Measurements from ENCODE around the gene PTCD1.

The PTCD1 gene

GRCh38 chr7:99455874-99456273 is 17.3 kb upstream of the PTCD1 start:
- Histone ChIP-seq H3K79me2 (ENCODE audit: control insufficient read depth, insufficient read depth, low read length) (peaks cover 10% of the 10 kb centered on the region), H3K9ac (ENCODE audit: low read length) (no peak overlapping the region), H4K5ac (ENCODE audit: low read length) (no peak overlapping the region), H3K23ac (ENCODE audit: low read length) (no peak overlapping the region), H3K56ac (ENCODE audit: low read length) (no peak overlapping the region), H3K4ac (ENCODE audit: low read depth, low read length) (no peak overlapping the region), H3K36me3 (ENCODE audit: control insufficient read depth, insufficient read depth, low read length) (peaks cover 13% of the 10 kb centered on the region), H4K8ac (ENCODE audit: low read depth, low read length) (no peak overlapping the region), H2AK5ac (ENCODE audit: low read length) (no peak overlapping the region), H3K4me3 (ENCODE audit: low read length) (no peak overlapping the region), H3K18ac (ENCODE audit: low read length) (no peak overlapping the region), H3K27ac (ENCODE audit: low read depth, low read length) (no peak overlapping the region), H2BK15ac (replicated peaks; ENCODE audit: low read depth) (no peak overlapping the region), H2BK5ac (ENCODE audit: low read length) (no peak overlapping the region), H3K27me3 (ENCODE audit: insufficient read depth, low read length, poor library complexity) (no peaks in the 10 kb centered on the region), H2BK120ac (ENCODE audit: low read depth, low read length) (no peak overlapping the region), H3K4me2 (ENCODE audit: low read length) (no peak overlapping the region), H3K4me1 (ENCODE audit: control insufficient read depth, low read depth, low read length) (no peaks in the 10 kb centered on the region), H3K79me1 (ENCODE audit: low read length) (peaks cover 9% of the 10 kb centered on the region)
- WGBS (ENCODE audit: extremely low coverage, insufficient coverage, low lambda C conversion rate) = no CpG with 5 or more reads among the region's 9 CpGs
- no peak for DNase-seq

GRCh38 chr7:99453105-99453504 is 14.5 kb upstream of the PTCD1 start:
- Histone ChIP-seq H2AK5ac (ENCODE audit: low read length) (no peak overlapping the region), H3K9ac (ENCODE audit: low read length) (no peak overlapping the region), H3K56ac (ENCODE audit: low read length) (no peak overlapping the region), H3K4me1 (ENCODE audit: control insufficient read depth, low read depth, low read length) (no peaks in the 10 kb centered on the region), H3K79me2 (ENCODE audit: control insufficient read depth, insufficient read depth, low read length) (no peaks in the 10 kb centered on the region), H3K4me3 (ENCODE audit: low read length) (no peak overlapping the region), H3K79me1 (ENCODE audit: low read length) (peaks cover 3% of the 10 kb centered on the region), H3K36me3 (ENCODE audit: control insufficient read depth, insufficient read depth, low read length) (peaks cover 9% of the 10 kb centered on the region), H3K4ac (ENCODE audit: low read depth, low read length) (no peak overlapping the region), H4K5ac (ENCODE audit: low read length) (no peak overlapping the region), H4K8ac (ENCODE audit: low read depth, low read length) (no peak overlapping the region), H2BK5ac (ENCODE audit: low read length) (no peak overlapping the region), H2BK15ac (replicated peaks; ENCODE audit: low read depth) (no peak overlapping the region), H3K27ac (ENCODE audit: low read depth, low read length) (no peak overlapping the region), H3K23ac (ENCODE audit: low read length) (no peak overlapping the region), H3K27me3 (ENCODE audit: insufficient read depth, low read length, poor library complexity) (no peaks in the 10 kb centered on the region), H2BK120ac (ENCODE audit: low read depth, low read length) (no peak overlapping the region), H3K18ac (ENCODE audit: low read length) (no peak overlapping the region), H3K4me2 (ENCODE audit: low read length) (no peak overlapping the region)
- WGBS (ENCODE audit: extremely low coverage, insufficient coverage, low lambda C conversion rate) = no CpG with 5 or more reads among the region's 11 CpGs
- no peak for DNase-seq

- H4K8ac ChIP-seq (ENCODE audit: low read depth, low read length) = no peak overlapping the region
- H2BK120ac ChIP-seq (ENCODE audit: low read depth, low read length) = no peak overlapping the region
- no peak overlapping the region for H2BK5ac ChIP-seq (ENCODE audit: low read length)
- H3K4me1 ChIP-seq (ENCODE audit: control insufficient read depth, low read depth, low read length) = no peaks in the 10 kb centered on the region
- H2BK15ac ChIP-seq (replicated peaks; ENCODE audit: low read depth) = no peak overlapping the region
- H4K5ac ChIP-seq (ENCODE audit: low read length) = no peak overlapping the region
- H3K18ac ChIP-seq (ENCODE audit: low read length) = no peak overlapping the region
- H3K79me2 ChIP-seq (ENCODE audit: control insufficient read depth, insufficient read depth, low read length) = no peaks in the 10 kb centered on the region
- H3K23ac ChIP-seq (ENCODE audit: low read length) = no peak overlapping the region
- no peaks in the 10 kb centered on the region for H3K27me3 ChIP-seq (ENCODE audit: insufficient read depth, low read length, poor library complexity)
- no peak overlapping the region for H3K4me2 ChIP-seq (ENCODE audit: low read length)
- no peak overlapping the region for H3K9ac ChIP-seq (ENCODE audit: low read length)
- H3K27ac ChIP-seq (ENCODE audit: low read depth, low read length) = no peak overlapping the region
- no peak overlapping the region for H3K4ac ChIP-seq (ENCODE audit: low read depth, low read length)
- no peak overlapping the region for H3K4me3 ChIP-seq (ENCODE audit: low read length)
- no peaks in the 10 kb centered on the region for H3K79me1 ChIP-seq (ENCODE audit: low read length)
- WGBS (ENCODE audit: extremely low coverage, insufficient coverage, low lambda C conversion rate) = no CpG with 5 or more reads among the region's 13 CpGs
- no peak for DNase-seq
- H3K36me3 ChIP-seq (ENCODE audit: control insufficient read depth, insufficient read depth, low read length) = peaks cover 10% of the 10 kb centered on the region
- no peak overlapping the region for H3K56ac ChIP-seq (ENCODE audit: low read length)
- no peak overlapping the region for H2AK5ac ChIP-seq (ENCODE audit: low read length)
Observed at GRCh38 chr7:99452541-99452940, 13.9 kb upstream of the PTCD1 start.

GRCh38 chr7:99451936-99452335 is 13.3 kb upstream of the PTCD1 start:
- H3K4me2 ChIP-seq (ENCODE audit: low read length) = no peak overlapping the region
- H3K79me1 ChIP-seq (ENCODE audit: low read length) = no peaks in the 10 kb centered on the region
- H2AK5ac ChIP-seq (ENCODE audit: low read length) = no peak overlapping the region
- no peak overlapping the region for H3K56ac ChIP-seq (ENCODE audit: low read length)
- no peak for DNase-seq
- WGBS (ENCODE audit: extremely low coverage, insufficient coverage, low lambda C conversion rate) = no CpG with 5 or more reads among the region's 8 CpGs
- H3K27me3 ChIP-seq (ENCODE audit: insufficient read depth, low read length, poor library complexity) = no peaks in the 10 kb centered on the region
- peaks cover 10% of the 10 kb centered on the region for H3K36me3 ChIP-seq (ENCODE audit: control insufficient read depth, insufficient read depth, low read length)
- H3K27ac ChIP-seq (ENCODE audit: low read depth, low read length) = no peak overlapping the region
- no peak overlapping the region for H4K5ac ChIP-seq (ENCODE audit: low read length)
- no peak overlapping the region for H3K4ac ChIP-seq (ENCODE audit: low read depth, low read length)
- no peak overlapping the region for H2BK15ac ChIP-seq (replicated peaks; ENCODE audit: low read depth)
- no peak overlapping the region for H2BK120ac ChIP-seq (ENCODE audit: low read depth, low read length)
- H3K18ac ChIP-seq (ENCODE audit: low read length) = no peak overlapping the region
- H3K23ac ChIP-seq (ENCODE audit: low read length) = no peak overlapping the region
- no peak overlapping the region for H4K8ac ChIP-seq (ENCODE audit: low read depth, low read length)
- no peak overlapping the region for H3K9ac ChIP-seq (ENCODE audit: low read length)
- no peaks in the 10 kb centered on the region for H3K79me2 ChIP-seq (ENCODE audit: control insufficient read depth, insufficient read depth, low read length)
- H3K4me1 ChIP-seq (ENCODE audit: control insufficient read depth, low read depth, low read length) = no peaks in the 10 kb centered on the region
- H3K4me3 ChIP-seq (ENCODE audit: low read length) = no peak overlapping the region
- no peak overlapping the region for H2BK5ac ChIP-seq (ENCODE audit: low read length)

GRCh38 chr7:99449326-99449725 is 10.7 kb upstream of the PTCD1 start:
- Histone ChIP-seq H3K4me2 (ENCODE audit: low read length) (no peak overlapping the region), H3K79me2 (ENCODE audit: control insufficient read depth, insufficient read depth, low read length) (no peaks in the 10 kb centered on the region), H3K27me3 (ENCODE audit: insufficient read depth, low read length, poor library complexity) (no peaks in the 10 kb centered on the region), H3K56ac (ENCODE audit: low read length) (no peak overlapping the region), H4K5ac (ENCODE audit: low read length) (no peak overlapping the region), H3K79me1 (ENCODE audit: low read length) (peaks cover 2% of the 10 kb centered on the region), H3K4me3 (ENCODE audit: low read length) (no peak overlapping the region), H3K9ac (ENCODE audit: low read length) (no peak overlapping the region), H3K18ac (ENCODE audit: low read length) (no peak overlapping the region), H3K4me1 (ENCODE audit: control insufficient read depth, low read depth, low read length) (no peaks in the 10 kb centered on the region), H3K4ac (ENCODE audit: low read depth, low read length) (no peak overlapping the region), H3K23ac (ENCODE audit: low read length) (no peak overlapping the region), H2BK5ac (ENCODE audit: low read length) (no peak overlapping the region), H3K36me3 (ENCODE audit: control insufficient read depth, insufficient read depth, low read length) (peaks cover 19% of the 10 kb centered on the region), H3K27ac (ENCODE audit: low read depth, low read length) (no peak overlapping the region), H4K8ac (ENCODE audit: low read depth, low read length) (no peak overlapping the region), H2BK15ac (replicated peaks; ENCODE audit: low read depth) (no peak overlapping the region), H2AK5ac (ENCODE audit: low read length) (no peak overlapping the region), H2BK120ac (ENCODE audit: low read depth, low read length) (no peak overlapping the region)
- no peak for DNase-seq
- no CpG with 5 or more reads among the region's 5 CpGs for WGBS (ENCODE audit: extremely low coverage, insufficient coverage, low lambda C conversion rate)

- no CpG with 5 or more reads among the region's 10 CpGs for WGBS (ENCODE audit: extremely low coverage, insufficient coverage, low lambda C conversion rate)
- Histone ChIP-seq H3K18ac (ENCODE audit: low read length) (no peak overlapping the region), H3K4me3 (ENCODE audit: low read length) (no peak overlapping the region), H3K4me1 (ENCODE audit: control insufficient read depth, low read depth, low read length) (no peaks in the 10 kb centered on the region), H3K56ac (ENCODE audit: low read length) (no peak overlapping the region), H4K5ac (ENCODE audit: low read length) (no peak overlapping the region), H3K4ac (ENCODE audit: low read depth, low read length) (no peak overlapping the region), H3K27me3 (ENCODE audit: insufficient read depth, low read length, poor library complexity) (no peaks in the 10 kb centered on the region), H3K36me3 (ENCODE audit: control insufficient read depth, insufficient read depth, low read length) (peaks cover 20% of the 10 kb centered on the region), H3K79me1 (ENCODE audit: low read length) (peaks cover 2% of the 10 kb centered on the region), H4K8ac (ENCODE audit: low read depth, low read length) (no peak overlapping the region), H2AK5ac (ENCODE audit: low read length) (no peak overlapping the region), H3K4me2 (ENCODE audit: low read length) (no peak overlapping the region), H3K79me2 (ENCODE audit: control insufficient read depth, insufficient read depth, low read length) (no peaks in the 10 kb centered on the region), H2BK15ac (replicated peaks; ENCODE audit: low read depth) (no peak overlapping the region), H2BK5ac (ENCODE audit: low read length) (no peak overlapping the region), H2BK120ac (ENCODE audit: low read depth, low read length) (no peak overlapping the region), H3K9ac (ENCODE audit: low read length) (no peak overlapping the region), H3K23ac (ENCODE audit: low read length) (no peak overlapping the region), H3K27ac (ENCODE audit: low read depth, low read length) (no peak overlapping the region)
- no peak for DNase-seq
Observed at GRCh38 chr7:99448855-99449254, 10.3 kb upstream of the PTCD1 start.

All from mesendoderm (in vitro differentiated cells).